GM12878 (cell line): ENCODE measurements around the gene MOXD1. TPM values are rescaled to one million over a fixed set of nuclear protein-coding genes. Genes with fewer than 3 reads are reported as not detected.

Experiments
- ATAC-seq: fragments of 200-7000 bp; cut with Tn5 transposase; 3 replicates; pipeline ENCODE4 v1.9.1; 2020; ENCODE audit warnings: mild to moderate bottlenecking, moderate library complexity
- BruUV-seq: library from RNA; stranded (reverse); fragments of 400-500 nt; replicated peaks from 2 replicates; lab custom pipeline; 2021; lab: Mats Ljungman, UMichigan
- CTCF ChIA-PET: fragments of 300-600 bp; sonication (Branson Sonifier 250); formaldehyde crosslinking; extraction: SDS; loops from one replicate; lab custom pipeline; 2021; ENCODE audit warnings: inconsistent platforms; lab: Yijun Ruan, JAX
- POLR2A ChIA-PET: fragments of 350-600 bp; formaldehyde crosslinking; extraction: SDS; loops from one replicate; lab custom pipeline; 2021; ENCODE audit warnings: inconsistent platforms; lab: Charles Lee
- RAD21 ChIA-PET: fragments of 300-600 bp; sonication (Branson Sonifier 250); formaldehyde crosslinking; loops from one replicate; lab custom pipeline; 2023; ENCODE audit warnings: antibody characterized with exemption; ENCODE audit not compliant: unreplicated experiment; lab: Charles Lee
- SMC1A ChIA-PET: fragments of 300-600 bp; sonication (Branson Sonifier 250); formaldehyde crosslinking; loops from one replicate; lab custom pipeline; 2023; ENCODE audit not compliant: unreplicated experiment, uncharacterized antibody; lab: Charles Lee
- DNase-seq: peaks from one replicate; pipeline ENCODE4 v3.0.0-alpha.2; 2011; ENCODE audit warnings: low read depth, low spot score
- FAIRE-seq: peaks from 3 replicates; lab custom pipeline; 2011; peaks lifted over from hg19 to GRCh38; lab: Jason Lieb, UNC
- H2AFZ ChIP-seq: 2 replicates; pipeline ENCODE4 v1.6.0; 2011; ENCODE audit warnings: low read depth, low read length, control low read depth; ENCODE audit not compliant: control insufficient read depth
- H3K27ac ChIP-seq: 2 replicates; pipeline ENCODE4 v1.5.1; 2011; ENCODE audit warnings: control low read depth; ENCODE audit not compliant: control insufficient read depth, insufficient read depth
- H3K27me3 ChIP-seq, 2 experiments: replicated peaks in 1 of 2; 2 replicates each; pipeline versions ENCODE4 v1.6.0 to v1.6.1; 2011; ENCODE audit warnings: low read length in 1 of 2; ENCODE audit not compliant: control insufficient read depth in 2 of 2, insufficient read depth in 2 of 2
- H3K36me3 ChIP-seq, 2 experiments: 2 replicates each; pipeline ENCODE4 v1.5.1; 2011; ENCODE audit warnings: low read length in 1 of 2; ENCODE audit not compliant: control insufficient read depth in 2 of 2, insufficient read depth in 2 of 2
- H3K4me1 ChIP-seq: 2 replicates; pipeline ENCODE4 v1.6.1; 2011; ENCODE audit warnings: mild to moderate bottlenecking, low read length, moderate library complexity, mixed read lengths; ENCODE audit not compliant: control insufficient read depth, insufficient read depth
- H3K4me2 ChIP-seq: 2 replicates; pipeline ENCODE4 v1.6.0; 2011; ENCODE audit warnings: control low read depth; ENCODE audit not compliant: control insufficient read depth, insufficient read depth
- H3K4me3 ChIP-seq: fragments of 200-600 bp; sonication (generic); 2 replicates; pipeline ENCODE4 v1.5.1; 2016
- H3K79me2 ChIP-seq: 2 replicates; pipeline ENCODE4 v1.6.0; 2011; ENCODE audit warnings: low read length; ENCODE audit not compliant: control insufficient read depth, insufficient read depth
- H3K9ac ChIP-seq: 2 replicates; pipeline ENCODE4 v1.8.0; 2011; ENCODE audit warnings: low read length, control low read depth, mixed read lengths; ENCODE audit not compliant: control insufficient read depth, insufficient read depth
- H3K9me3 ChIP-seq: replicated peaks from 3 replicates; pipeline ENCODE4 v1.5.1; 2011; ENCODE audit warnings: mild to moderate bottlenecking, low read length; ENCODE audit not compliant: control insufficient read depth, insufficient read depth
- H4K20me1 ChIP-seq: 2 replicates; pipeline ENCODE4 v1.6.0; 2011; ENCODE audit not compliant: control insufficient read depth, insufficient read depth
- BCL11A ChIP-seq: IDR thresholded peaks from 2 replicates; pipeline ENCODE4 v1.6.1; 2011; ENCODE audit warnings: low read depth, low read length
- E2F4 ChIP-seq: IDR thresholded peaks from 2 replicates; pipeline ENCODE4 v1.6.1; 2012; ENCODE audit warnings: low read depth, low read length, improper control_type of control experiment
- JUNB ChIP-seq: IDR thresholded peaks from 2 replicates; pipeline ENCODE4 v1.6.1; 2016; ENCODE audit warnings: antibody characterized with exemption, mild to moderate bottlenecking
- KLF5 ChIP-seq: fragments of 450-650 bp; IDR thresholded peaks from 2 replicates; pipeline ENCODE4 v1.6.1; 2014; ENCODE audit warnings: mild to moderate bottlenecking; ENCODE audit not compliant: partially characterized antibody
- LARP7 ChIP-seq: fragments of 450-650 bp; IDR thresholded peaks from 2 replicates; pipeline ENCODE4 v1.6.1; 2017; ENCODE audit warnings: mild to moderate bottlenecking
- MYB ChIP-seq: fragments of 150-350 bp; IDR thresholded peaks from 2 replicates; pipeline ENCODE4 v1.6.1; 2014; ENCODE audit warnings: mild to moderate bottlenecking, low read depth, low read length, borderline replicate concordance
- PAX8 ChIP-seq: fragments of 450-650 bp; IDR thresholded peaks from 2 replicates; pipeline ENCODE4 v1.6.1; 2017; ENCODE audit warnings: mild to moderate bottlenecking, moderate library complexity
- RAD21 ChIP-seq: IDR thresholded peaks from 2 replicates; pipeline ENCODE4 v1.6.1; 2011; ENCODE audit warnings: mild to moderate bottlenecking, low read depth, low read length, moderate library complexity; ENCODE audit not compliant: insufficient read depth
- RBBP5 ChIP-seq: fragments of 200-600 bp; sonication (generic); conservative IDR thresholded peaks from 2 replicates; pipeline ENCODE4 v1.6.1; 2016
- RFX5 ChIP-seq: IDR thresholded peaks from 2 replicates; pipeline ENCODE4 v1.6.1; 2011; ENCODE audit warnings: low read depth, low read length, improper control_type of control experiment
- SREBF1 ChIP-seq: IDR thresholded peaks from 2 replicates; pipeline ENCODE4 v1.6.1; 2012; ENCODE audit warnings: mild to moderate bottlenecking, low read length
- SREBF2 ChIP-seq: IDR thresholded peaks from 2 replicates; pipeline ENCODE4 v1.6.1; 2012; ENCODE audit warnings: mild to moderate bottlenecking, low read length
- SUZ12 ChIP-seq: fragments of 200-600 bp; sonication (generic); IDR thresholded peaks from one replicate; pipeline ENCODE4 v1.6.1; 2018; ENCODE audit warnings: antibody characterized with exemption, mild to moderate bottlenecking; ENCODE audit not compliant: unreplicated experiment
- TAF1 ChIP-seq: IDR thresholded peaks from 2 replicates; pipeline ENCODE4 v1.6.1; 2011; ENCODE audit warnings: mild to moderate bottlenecking, low read depth, low read length, borderline replicate concordance
- TCF7 ChIP-seq: IDR thresholded peaks from 2 replicates; pipeline ENCODE4 v1.6.1; 2014; ENCODE audit warnings: antibody characterized with exemption, borderline replicate concordance
- ZNF622 ChIP-seq: fragments of 450-650 bp; IDR thresholded peaks from 2 replicates; pipeline ENCODE4 v1.6.1; 2017; ENCODE audit warnings: mild to moderate bottlenecking, inconsistent platforms
- WGBS: methylation state at CpG from one replicate; pipeline ENCODE4 v1.1.6; 2016; ENCODE audit warnings: low lambda C conversion rate; ENCODE audit not compliant: insufficient replicate concordance, insufficient coverage; ENCODE audit errors: missing lambda C conversion rate; 5-methylcytosine and 5-hydroxymethylcytosine counted together
- in situ Hi-C: fragments of 300-500 bp; cut with MboI; formaldehyde crosslinking; loops from 9 replicates; pipeline ENCODE4 v1.14.3; 2018; ENCODE audit warnings: mixed read lengths
- intact Hi-C: fragments of 100-400 bp; cut with micrococcal nuclease; formaldehyde crosslinking; loops from one replicate; pipeline ENCODE4 v1.14.2; 2022; ENCODE audit not compliant: unreplicated experiment
- polyA plus RNA-seq, 11 experiments: library from polyadenylated mRNA; depleted of rRNA in 4 of 11; unstranded in 6 of 11; stranded (reverse) in 5 of 11; fragments of >200 nt; fragmentation: Nextera tagmentation in 4 of 11; fragmentation: Illumina TruSeq in 1 of 11; extraction: Ambion mirVana in 4 of 11; extraction: Trizol in 1 of 11; gene quantifications; 1 replicate in 1 of 11; 2 replicates in 10 of 11; pipeline versions ENCODE4 v1.2.1 to v1.2.3, GENCODE V29; 2011 to 2016; ENCODE audit warnings: inconsistent platforms in 2 of 11, missing spikeins in 2 of 11, low read depth in 1 of 11
- total RNA-seq, 4 experiments: library from RNA; depleted of rRNA in 3 of 4; stranded (reverse); fragments of >200 nt in 3 of 4; fragmentation: Illumina TruSeq in 1 of 4; extraction: Trizol in 1 of 4; gene quantifications; 2 replicates each; pipeline versions ENCODE4 v1.2.1 to v1.2.3, GENCODE V29; 2013 to 2021
- TF ChIP-seq, protein P1 (sequence below): IDR thresholded peaks from 2 replicates; pipeline ENCODE4 v1.6.1; 2011; ENCODE audit warnings: borderline replicate concordance, low read depth, mild to moderate bottlenecking, moderate library complexity, low read length; ENCODE audit not compliant: insufficient read depth, poor library complexity, severe bottlenecking

The MOXD1 gene
- total and polyA plus RNA-seq, 10 of the 15 experiments (the other 5 are each of a cell fraction or from before 2014, with no cell fraction given), result 0.03 to 2.1 (median 0.64) TPM

DNA sequence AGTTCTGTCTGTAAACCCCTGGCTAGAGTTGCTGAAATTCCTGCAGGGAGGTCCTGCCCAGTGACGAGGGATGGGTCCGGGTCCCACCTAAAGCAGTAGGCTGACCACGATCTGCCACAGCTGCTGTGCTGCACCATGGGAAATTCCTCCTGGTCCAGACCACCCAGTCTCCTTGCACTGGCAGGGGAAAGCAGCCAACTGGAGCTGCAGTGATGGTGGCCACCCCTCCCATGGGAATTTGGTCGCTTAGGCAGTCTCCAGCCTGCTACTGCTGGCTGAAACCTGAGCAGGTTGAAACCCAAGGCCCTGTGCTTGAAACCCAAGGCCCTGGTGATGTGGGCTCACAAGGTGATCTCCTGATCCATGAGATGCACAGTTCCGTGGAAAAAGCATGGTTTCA, 23.9 kb upstream of the MOXD1 start:
- ATAC-seq, result no peak
- in situ Hi-C loops, result no loop called here

GRCh38 chr6:132423839-132424238, 22.6 kb upstream of the MOXD1 start:
- Histone ChIP-seq H3K4me3 (no peak overlapping the region), H3K9ac (no peak overlapping the region), H2AFZ (no peak overlapping the region), H3K79me2 (no peaks in the 10 kb centered on the region), H3K4me1 (no peaks in the 10 kb centered on the region), H3K27me3 (no peaks in the 10 kb centered on the region), H4K20me1 (no peaks in the 10 kb centered on the region), H3K4me2 (no peak overlapping the region), H3K36me3 (no peaks in the 10 kb centered on the region), H3K27ac (no peak overlapping the region), H3K9me3 (no peaks in the 10 kb centered on the region; the same call in 2 of the 3 replicates)
- ChIA-PET POLR2A (no interaction called here), CTCF (no interaction called here), SMC1A (no interaction called here), RAD21 (no interaction called here)
- no peak for ATAC-seq
- 43% methylated on average over 3 of the region's 3 CpGs for WGBS
- no peak for DNase-seq
- in situ Hi-C loops (no loop called here), intact Hi-C loops (no loop called here)
- no peak for FAIRE-seq
- BruUV-seq, result no TSS peak
- TF ChIP-seq SREBF1 (no peak), SREBF2 (no peak), RAD21 (no peak), E2F4 (no peak), PAX8 (no peak), JUNB (no peak), KLF5 (no peak), LARP7 (no peak), BCL11A (no peak), ZNF622 (no peak), RFX5 (no peak), MYB (no peak), RBBP5 (no peak)
- TF ChIP-seq, protein P1, sequence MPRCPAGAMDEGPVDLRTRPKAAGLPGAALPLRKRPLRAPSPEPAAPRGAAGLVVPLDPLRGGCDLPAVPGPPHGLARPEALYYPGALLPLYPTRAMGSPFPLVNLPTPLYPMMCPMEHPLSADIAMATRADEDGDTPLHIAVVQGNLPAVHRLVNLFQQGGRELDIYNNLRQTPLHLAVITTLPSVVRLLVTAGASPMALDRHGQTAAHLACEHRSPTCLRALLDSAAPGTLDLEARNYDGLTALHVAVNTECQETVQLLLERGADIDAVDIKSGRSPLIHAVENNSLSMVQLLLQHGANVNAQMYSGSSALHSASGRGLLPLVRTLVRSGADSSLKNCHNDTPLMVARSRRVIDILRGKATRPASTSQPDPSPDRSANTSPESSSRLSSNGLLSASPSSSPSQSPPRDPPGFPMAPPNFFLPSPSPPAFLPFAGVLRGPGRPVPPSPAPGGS, result no peak

More for the DNA sequence above, 23.9 kb upstream of the MOXD1 start:
- Histone ChIP-seq H3K27me3 (no peaks in the 10 kb centered on the region), H4K20me1 (no peaks in the 10 kb centered on the region), H3K27ac (no peak overlapping the region), H3K79me2 (no peaks in the 10 kb centered on the region), H3K36me3 (no peaks in the 10 kb centered on the region), H2AFZ (no peak overlapping the region), H3K9ac (no peak overlapping the region), H3K4me1 (no peaks in the 10 kb centered on the region), H3K4me3 (no peak overlapping the region), H3K9me3 (no peaks in the 10 kb centered on the region; the same call in 2 of the 3 replicates), H3K4me2 (no peak overlapping the region)
- BruUV-seq, result no TSS peak
- intact Hi-C loops, result no loop called here
- ChIA-PET CTCF (no interaction called here), RAD21 (no interaction called here), SMC1A (no interaction called here), POLR2A (no interaction called here)
- WGBS, result 21% methylated on average over 5 of the region's 5 CpGs
- FAIRE-seq (no peak), DNase-seq (no peak)
- TF ChIP-seq TAF1 (no peak), SUZ12 (no peak), E2F4 (no peak), TCF7 (no peak)
